Vagina (tissue), 2 donors: ENCODE data around the gene LHX8. TPM values are rescaled to one million over a fixed set of nuclear protein-coding genes. Genes with fewer than 3 reads are reported as not detected.

ENCODE experiments used
- DNase-seq, 2 donors: peaks; one replicate each; pipeline ENCODE4 v3.0.0-alpha.2; 2017; ENCODE audit errors: extremely low spot score in 2 of 2
- H3K27ac ChIP-seq: fragments of 200-600 bp; sonication (generic); one replicate; pipeline ENCODE4 v1.5.1; 2019
- H3K27me3 ChIP-seq: fragments of 200-600 bp; sonication (generic); one replicate; pipeline ENCODE4 v1.5.1; 2019
- H3K36me3 ChIP-seq, 2 donors: fragments of 200-600 bp; sonication (generic); one replicate each; pipeline ENCODE4 v1.5.1; 2017 to 2019
- H3K4me1 ChIP-seq: fragments of 200-600 bp; sonication (generic); one replicate; pipeline ENCODE4 v1.5.1; 2019
- H3K4me3 ChIP-seq, 2 donors: fragments of 200-600 bp; sonication (generic); 1 replicate in 1 of 2; 2 replicates in 1 of 2; pipeline ENCODE4 v1.5.1; 2016 to 2019
- H3K9me3 ChIP-seq: fragments of 200-600 bp; sonication (generic); one replicate; pipeline ENCODE4 v1.5.1; 2019
- CTCF ChIP-seq, 3 experiments: fragments of 450-650 bp in 2 of 3; fragments of 200-600 bp in 1 of 3; sonication (generic) in 1 of 3; IDR thresholded peaks; one replicate each; pipeline ENCODE4 v1.5.1; 2017 to 2019; ENCODE audit warnings: antibody characterized with exemption in 3 of 3, mild to moderate bottlenecking in 2 of 3, moderate library complexity in 2 of 3
- POLR2A ChIP-seq, 2 donors: fragments of 450-650 bp; IDR thresholded peaks; one replicate each; pipeline ENCODE4 v1.6.1; 2017; ENCODE audit warnings: antibody characterized with exemption in 2 of 2, mild to moderate bottlenecking in 2 of 2, moderate library complexity in 2 of 2
- intact Hi-C: fragments of 100-400 bp; cut with DNase I; formaldehyde crosslinking; loops from one replicate; pipeline ENCODE4 v1.15.1; 2023
- small RNA-seq: library from RNA; depleted of rRNA; stranded (forward); fragments of <200 nt; gene quantifications from one replicate; pipeline ENCODE3, GENCODE V24; 2016
- total RNA-seq: library from RNA; depleted of rRNA; stranded (reverse); fragments of >200 nt; gene quantifications from one replicate; pipeline ENCODE4 v1.2.3, GENCODE V29; 2016

Gene LHX8
- total RNA-seq, 1 donor from 2014 or later = not detected

- Histone ChIP-seq H3K4me3 (no peak overlapping the region), H3K27ac (no peak overlapping the region), H3K4me1 (no peaks in the 10 kb centered on the region), H3K36me3 (no peaks in the 10 kb centered on the region), H3K27me3 (no peaks in the 10 kb centered on the region), H3K9me3 (no peaks in the 10 kb centered on the region)
- intact Hi-C loops = no loop called here
- TF ChIP-seq POLR2A (IDR thresholded peaks at IDR 0.05) (no peak), CTCF (IDR thresholded peaks at IDR 0.05) (no peak)
- no peak for DNase-seq
Observed at GRCh38 chr1:75208862-75209261, 74.7 kb downstream of the LHX8 start.

Small RNA genes lying within 50 kb of the gene (small RNA-seq; reads per million reads assigned to genes)
- not detected for gene RNU6-622P
